ENCODE data around the gene HUWE1.

HUWE1 gene

DNA sequence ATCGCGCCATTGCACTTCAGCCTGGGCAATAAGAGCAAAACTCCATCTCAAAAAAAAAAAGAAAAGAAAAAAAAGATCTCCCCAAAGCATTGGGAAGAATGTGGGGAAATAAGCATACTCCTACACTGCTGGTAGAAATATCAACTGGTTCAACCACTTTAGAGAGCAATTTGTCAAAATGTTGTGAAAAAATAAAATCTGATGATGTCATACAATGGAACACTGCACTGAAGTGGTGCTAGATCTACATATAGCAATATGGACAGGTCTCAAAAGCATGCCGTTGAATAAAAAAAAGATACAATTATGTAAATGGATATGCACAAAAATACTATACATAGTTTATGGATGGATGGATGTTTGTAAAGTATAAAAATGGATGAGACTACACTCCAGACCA lies 18.3 kb upstream of the HUWE1 start:
- TF ChIP-seq CSDC2 (CRISPR knock-in tag; IDR thresholded peaks at IDR 0.05) (no peak), ZNF70 (CRISPR knock-in tag; IDR thresholded peaks at IDR 0.05) (no peak), ESRRG (CRISPR knock-in tag; IDR thresholded peaks at IDR 0.05) (no peak), ZNF8 (CRISPR knock-in tag; IDR thresholded peaks at IDR 0.05) (no peak), TCF4 (CRISPR knock-in tag; IDR thresholded peaks at IDR 0.05; ENCODE audit: borderline replicate concordance) (no peak)
- TF ChIP-seq, protein P1, sequence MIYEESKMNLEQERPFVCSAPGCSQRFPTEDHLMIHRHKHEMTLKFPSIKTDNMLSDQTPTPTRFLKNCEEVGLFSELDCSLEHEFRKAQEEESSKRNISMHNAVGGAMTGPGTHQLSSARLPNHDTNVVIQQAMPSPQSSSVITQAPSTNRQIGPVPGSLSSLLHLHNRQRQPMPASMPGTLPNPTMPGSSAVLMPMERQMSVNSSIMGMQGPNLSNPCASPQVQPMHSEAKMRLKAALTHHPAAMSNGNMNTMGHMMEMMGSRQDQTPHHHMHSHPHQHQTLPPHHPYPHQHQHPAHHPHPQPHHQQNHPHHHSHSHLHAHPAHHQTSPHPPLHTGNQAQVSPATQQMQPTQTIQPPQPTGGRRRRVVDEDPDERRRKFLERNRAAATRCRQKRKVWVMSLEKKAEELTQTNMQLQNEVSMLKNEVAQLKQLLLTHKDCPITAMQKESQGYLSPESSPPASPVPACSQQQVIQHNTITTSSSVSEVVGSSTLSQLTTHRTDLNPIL (CRISPR knock-in tag; IDR thresholded peaks at IDR 0.05; ENCODE audit: low read depth): no peak
- ATAC-seq: no peak

DNA sequence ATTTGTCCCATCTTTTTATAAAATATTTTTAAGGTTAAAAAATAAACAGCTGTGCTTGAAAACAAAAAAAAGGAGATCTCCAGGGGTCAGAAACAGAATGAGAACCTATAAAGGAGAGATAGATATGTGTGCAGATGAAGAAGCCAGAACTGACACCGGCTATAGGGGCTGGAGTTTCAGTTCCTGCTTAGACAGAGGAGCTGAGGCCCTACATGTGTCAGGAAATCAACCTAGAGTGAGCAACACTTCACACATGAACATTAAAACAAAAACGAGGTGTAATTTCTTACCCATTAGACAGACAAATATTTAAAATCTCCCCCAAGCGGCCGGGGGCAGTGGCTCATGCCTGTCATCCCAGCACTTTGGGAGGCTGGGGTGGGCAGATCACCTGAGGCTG lies 17.8 kb upstream of the HUWE1 start:
- TF ChIP-seq, protein P2, sequence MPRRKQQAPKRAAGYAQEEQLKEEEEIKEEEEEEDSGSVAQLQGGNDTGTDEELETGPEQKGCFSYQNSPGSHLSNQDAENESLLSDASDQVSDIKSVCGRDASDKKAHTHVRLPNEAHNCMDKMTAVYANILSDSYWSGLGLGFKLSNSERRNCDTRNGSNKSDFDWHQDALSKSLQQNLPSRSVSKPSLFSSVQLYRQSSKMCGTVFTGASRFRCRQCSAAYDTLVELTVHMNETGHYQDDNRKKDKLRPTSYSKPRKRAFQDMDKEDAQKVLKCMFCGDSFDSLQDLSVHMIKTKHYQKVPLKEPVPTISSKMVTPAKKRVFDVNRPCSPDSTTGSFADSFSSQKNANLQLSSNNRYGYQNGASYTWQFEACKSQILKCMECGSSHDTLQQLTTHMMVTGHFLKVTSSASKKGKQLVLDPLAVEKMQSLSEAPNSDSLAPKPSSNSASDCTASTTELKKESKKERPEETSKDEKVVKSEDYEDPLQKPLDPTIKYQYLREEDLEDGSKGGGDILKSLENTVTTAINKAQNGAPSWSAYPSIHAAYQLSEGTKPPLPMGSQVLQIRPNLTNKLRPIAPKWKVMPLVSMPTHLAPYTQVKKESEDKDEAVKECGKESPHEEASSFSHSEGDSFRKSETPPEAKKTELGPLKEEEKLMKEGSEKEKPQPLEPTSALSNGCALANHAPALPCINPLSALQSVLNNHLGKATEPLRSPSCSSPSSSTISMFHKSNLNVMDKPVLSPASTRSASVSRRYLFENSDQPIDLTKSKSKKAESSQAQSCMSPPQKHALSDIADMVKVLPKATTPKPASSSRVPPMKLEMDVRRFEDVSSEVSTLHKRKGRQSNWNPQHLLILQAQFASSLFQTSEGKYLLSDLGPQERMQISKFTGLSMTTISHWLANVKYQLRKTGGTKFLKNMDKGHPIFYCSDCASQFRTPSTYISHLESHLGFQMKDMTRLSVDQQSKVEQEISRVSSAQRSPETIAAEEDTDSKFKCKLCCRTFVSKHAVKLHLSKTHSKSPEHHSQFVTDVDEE (CRISPR knock-in tag; IDR thresholded peaks at IDR 0.05): no peak
- no peak for TF ChIP-seq BACH2 (CRISPR knock-in tag; IDR thresholded peaks at IDR 0.05; ENCODE audit: borderline replicate concordance)
- TF ChIP-seq, protein P1 (CRISPR knock-in tag; IDR thresholded peaks at IDR 0.05; ENCODE audit: low read depth): no peak
- TF ChIP-seq, protein P3, sequence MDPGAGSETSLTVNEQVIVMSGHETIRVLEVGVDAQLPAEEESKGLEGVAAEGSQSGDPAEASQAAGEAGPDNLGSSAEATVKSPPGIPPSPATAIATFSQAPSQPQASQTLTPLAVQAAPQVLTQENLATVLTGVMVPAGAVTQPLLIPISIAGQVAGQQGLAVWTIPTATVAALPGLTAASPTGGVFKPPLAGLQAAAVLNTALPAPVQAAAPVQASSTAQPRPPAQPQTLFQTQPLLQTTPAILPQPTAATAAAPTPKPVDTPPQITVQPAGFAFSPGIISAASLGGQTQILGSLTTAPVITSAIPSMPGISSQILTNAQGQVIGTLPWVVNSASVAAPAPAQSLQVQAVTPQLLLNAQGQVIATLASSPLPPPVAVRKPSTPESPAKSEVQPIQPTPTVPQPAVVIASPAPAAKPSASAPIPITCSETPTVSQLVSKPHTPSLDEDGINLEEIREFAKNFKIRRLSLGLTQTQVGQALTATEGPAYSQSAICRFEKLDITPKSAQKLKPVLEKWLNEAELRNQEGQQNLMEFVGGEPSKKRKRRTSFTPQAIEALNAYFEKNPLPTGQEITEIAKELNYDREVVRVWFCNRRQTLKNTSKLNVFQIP (CRISPR knock-in tag; IDR thresholded peaks at IDR 0.05; ENCODE audit: borderline replicate concordance, low read depth): no peak
- no peak for TF ChIP-seq ISL1 (CRISPR knock-in tag; IDR thresholded peaks at IDR 0.05)
- TF ChIP-seq ARNTL (CRISPR knock-in tag; IDR thresholded peaks at IDR 0.05; ENCODE audit: borderline replicate concordance, low read depth): no peak
- no peak for TF ChIP-seq ZC3H10 (CRISPR knock-in tag; IDR thresholded peaks at IDR 0.05)
- no peak for TF ChIP-seq SNAI2 (CRISPR knock-in tag; IDR thresholded peaks at IDR 0.05)
- no peak for TF ChIP-seq CSDC2 (CRISPR knock-in tag; IDR thresholded peaks at IDR 0.05)
- TF ChIP-seq, protein P4, sequence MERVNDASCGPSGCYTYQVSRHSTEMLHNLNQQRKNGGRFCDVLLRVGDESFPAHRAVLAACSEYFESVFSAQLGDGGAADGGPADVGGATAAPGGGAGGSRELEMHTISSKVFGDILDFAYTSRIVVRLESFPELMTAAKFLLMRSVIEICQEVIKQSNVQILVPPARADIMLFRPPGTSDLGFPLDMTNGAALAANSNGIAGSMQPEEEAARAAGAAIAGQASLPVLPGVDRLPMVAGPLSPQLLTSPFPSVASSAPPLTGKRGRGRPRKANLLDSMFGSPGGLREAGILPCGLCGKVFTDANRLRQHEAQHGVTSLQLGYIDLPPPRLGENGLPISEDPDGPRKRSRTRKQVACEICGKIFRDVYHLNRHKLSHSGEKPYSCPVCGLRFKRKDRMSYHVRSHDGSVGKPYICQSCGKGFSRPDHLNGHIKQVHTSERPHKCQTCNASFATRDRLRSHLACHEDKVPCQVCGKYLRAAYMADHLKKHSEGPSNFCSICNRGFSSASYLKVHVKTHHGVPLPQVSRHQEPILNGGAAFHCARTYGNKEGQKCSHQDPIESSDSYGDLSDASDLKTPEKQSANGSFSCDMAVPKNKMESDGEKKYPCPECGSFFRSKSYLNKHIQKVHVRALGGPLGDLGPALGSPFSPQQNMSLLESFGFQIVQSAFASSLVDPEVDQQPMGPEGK (CRISPR knock-in tag; IDR thresholded peaks at IDR 0.05; ENCODE audit: borderline replicate concordance): no peak
- no peak for TF ChIP-seq OSR1 (CRISPR knock-in tag; IDR thresholded peaks at IDR 0.05)
- TF ChIP-seq TOX (CRISPR knock-in tag; IDR thresholded peaks at IDR 0.05; ENCODE audit: borderline replicate concordance): no peak
- no peak for TF ChIP-seq ZNF565 (CRISPR knock-in tag; conservative IDR thresholded peaks at IDR 0.05; ENCODE audit: low read depth)
- no peak for TF ChIP-seq ZFP3 (CRISPR knock-in tag; IDR thresholded peaks at IDR 0.05)
- no peak for TF ChIP-seq RARB (CRISPR knock-in tag; IDR thresholded peaks at IDR 0.05)
- TF ChIP-seq, protein P5, sequence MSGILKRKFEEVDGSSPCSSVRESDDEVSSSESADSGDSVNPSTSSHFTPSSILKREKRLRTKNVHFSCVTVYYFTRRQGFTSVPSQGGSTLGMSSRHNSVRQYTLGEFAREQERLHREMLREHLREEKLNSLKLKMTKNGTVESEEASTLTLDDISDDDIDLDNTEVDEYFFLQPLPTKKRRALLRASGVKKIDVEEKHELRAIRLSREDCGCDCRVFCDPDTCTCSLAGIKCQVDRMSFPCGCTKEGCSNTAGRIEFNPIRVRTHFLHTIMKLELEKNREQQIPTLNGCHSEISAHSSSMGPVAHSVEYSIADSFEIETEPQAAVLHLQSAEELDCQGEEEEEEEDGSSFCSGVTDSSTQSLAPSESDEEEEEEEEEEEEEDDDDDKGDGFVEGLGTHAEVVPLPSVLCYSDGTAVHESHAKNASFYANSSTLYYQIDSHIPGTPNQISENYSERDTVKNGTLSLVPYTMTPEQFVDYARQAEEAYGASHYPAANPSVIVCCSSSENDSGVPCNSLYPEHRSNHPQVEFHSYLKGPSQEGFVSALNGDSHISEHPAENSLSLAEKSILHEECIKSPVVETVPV (CRISPR knock-in tag; IDR thresholded peaks at IDR 0.05): no peak
- no peak for TF ChIP-seq PPARA (CRISPR knock-in tag; IDR thresholded peaks at IDR 0.05; ENCODE audit: borderline replicate concordance)
- no peak for TF ChIP-seq ZNF70 (CRISPR knock-in tag; IDR thresholded peaks at IDR 0.05)
- ATAC-seq: no peak
